Measurements from ENCODE around the gene ZNF282. TPM values are rescaled to one million over a fixed set of nuclear protein-coding genes. Genes with fewer than 3 reads are reported as not detected.

The ZNF282 gene
- total RNA-seq, 3 donors from 2014 or later = 22.0 to 32.4 (median 28.1) TPM

GRCh38 chr7:149153346-149153745, 42.0 kb upstream of the ZNF282 start:
- H3K4me1 ChIP-seq (ENCODE audit: low read depth) = peaks cover 10% of the 10 kb centered on the region
- no peaks in the 10 kb centered on the region for H3K9me3 ChIP-seq
- no peak for ATAC-seq
- no peak for TF ChIP-seq CTCF (IDR thresholded peaks at IDR 0.05)
- no peak for DNase-seq
- H3K36me3 ChIP-seq (ENCODE audit: low read depth) = no peaks in the 10 kb centered on the region
- intact Hi-C loops (cut with DNase I, micrococcal nuclease) = no loop called here
- no peak overlapping the region for H3K4me3 ChIP-seq

GRCh38 chr7:149154056-149154455, 41.3 kb upstream of the ZNF282 start:
- ATAC-seq (no peak), DNase-seq (no peak)
- Histone ChIP-seq H3K4me3 (no peak overlapping the region), H3K9me3 (no peaks in the 10 kb centered on the region), H3K36me3 (ENCODE audit: low read depth) (no peaks in the 10 kb centered on the region), H3K4me1 (ENCODE audit: low read depth) (peaks cover 2% of the 10 kb centered on the region)
- no peak for TF ChIP-seq CTCF (IDR thresholded peaks at IDR 0.05)
- intact Hi-C loops (cut with DNase I, micrococcal nuclease) = no loop called here

GRCh38 chr7:149156898-149157297, 38.4 kb upstream of the ZNF282 start:
- intact Hi-C loops (cut with DNase I, micrococcal nuclease) = no loop called here
- no peaks in the 10 kb centered on the region for H3K9me3 ChIP-seq
- no peak for ATAC-seq

GRCh38 chr7:149161241-149161848, 34.0 kb upstream of the ZNF282 start:
- no peak for TF ChIP-seq CTCF (IDR thresholded peaks at IDR 0.05)
- Histone ChIP-seq H3K9me3 (no peaks in the 10 kb centered on the region), H3K4me1 (ENCODE audit: low read depth) (no peaks in the 10 kb centered on the region), H3K4me3 (no peak overlapping the region), H3K36me3 (ENCODE audit: low read depth) (no peaks in the 10 kb centered on the region)
- intact Hi-C loops (cut with DNase I, micrococcal nuclease) = no loop called here
- no peak for DNase-seq
- ATAC-seq = no peak

More at GRCh38 chr7:149156898-149157297, 38.4 kb upstream of the ZNF282 start:
- no peaks in the 10 kb centered on the region for H3K36me3 ChIP-seq (ENCODE audit: low read depth)
- DNase-seq = no peak
- H3K4me3 ChIP-seq = no peak overlapping the region
- H3K4me1 ChIP-seq (ENCODE audit: low read depth) = no peaks in the 10 kb centered on the region
- no peak for TF ChIP-seq CTCF (IDR thresholded peaks at IDR 0.05)

GRCh38 chr7:149166142-149166541, 29.2 kb upstream of the ZNF282 start:
- no peaks in the 10 kb centered on the region for H3K9me3 ChIP-seq
- DNase-seq (no peak), ATAC-seq (no peak)
- peaks cover 12% of the 10 kb centered on the region for H3K36me3 ChIP-seq (ENCODE audit: low read depth)
- H3K4me3 ChIP-seq = no peak overlapping the region
- intact Hi-C loops (cut with DNase I, micrococcal nuclease) = no loop called here
- TF ChIP-seq CTCF (IDR thresholded peaks at IDR 0.05) = no peak
- no peaks in the 10 kb centered on the region for H3K4me1 ChIP-seq (ENCODE audit: low read depth)

All from mucosa of descending colon (tissue), 3 donors.